Neural progenitor cell (in vitro differentiated cells): Measurements from ENCODE around the gene MYMK. TPM values are rescaled to one million over a fixed set of nuclear protein-coding genes. Genes with fewer than 3 reads are reported as not detected.

ENCODE experiments used
- DNase-seq: peaks from one replicate; pipeline ENCODE4 v3.0.0-alpha.2; 2016; ENCODE audit warnings: low spot score
- H2AFZ ChIP-seq: fragments of 200-600 bp; sonication (generic); replicated peaks from 2 replicates; pipeline ENCODE4 v1.6.1; 2016; ENCODE audit warnings: antibody characterized with exemption
- H3F3A ChIP-seq: fragments of 200-600 bp; sonication (generic); 2 replicates; pipeline ENCODE4 v1.6.1; 2016; ENCODE audit warnings: antibody characterized with exemption, low read depth
- H3K27ac ChIP-seq: fragments of 200-600 bp; sonication (generic); 2 replicates; pipeline ENCODE4 v1.5.1; 2016; ENCODE audit warnings: mild to moderate bottlenecking
- H3K27me3 ChIP-seq: fragments of 200-600 bp; sonication (generic); 2 replicates; pipeline ENCODE4 v1.6.1; 2016; ENCODE audit warnings: mild to moderate bottlenecking, moderate library complexity
- H3K36me3 ChIP-seq: fragments of 200-600 bp; sonication (generic); 2 replicates; pipeline ENCODE4 v1.5.1; 2016
- H3K4me1 ChIP-seq: fragments of 200-600 bp; sonication (generic); 2 replicates; pipeline ENCODE4 v1.6.1; 2016; ENCODE audit warnings: mixed run types
- H3K4me2 ChIP-seq: fragments of 200-600 bp; sonication (generic); 2 replicates; pipeline ENCODE4 v1.6.1; 2016
- H3K4me3 ChIP-seq: fragments of 200-600 bp; sonication (generic); 2 replicates; pipeline ENCODE4 v1.5.1; 2016
- H3K79me2 ChIP-seq: fragments of 200-600 bp; sonication (generic); 2 replicates; pipeline ENCODE4 v1.6.1; 2016; ENCODE audit warnings: low read depth
- H3K9ac ChIP-seq: fragments of 200-600 bp; sonication (generic); 2 replicates; pipeline ENCODE4 v1.6.1; 2016
- H3K9me3 ChIP-seq: fragments of 200-600 bp; sonication (generic); 2 replicates; pipeline ENCODE4 v1.5.1; 2016; ENCODE audit warnings: low read depth
- H4K20me1 ChIP-seq: fragments of 200-600 bp; sonication (generic); 2 replicates; pipeline ENCODE4 v1.6.1; 2016; ENCODE audit warnings: low read depth
- H3K27ac Mint-ChIP-seq: 3 replicates; pipeline ENCODE4 v1.8.0; 2021; ENCODE audit warnings: mixed read lengths
- H3K27me3 Mint-ChIP-seq: 2 replicates; pipeline ENCODE4 v1.8.0; 2022; ENCODE audit warnings: low read depth, mild to moderate bottlenecking, inconsistent platforms, moderate library complexity, mixed read lengths; ENCODE audit not compliant: insufficient read depth
- H3K36me3 Mint-ChIP-seq: 3 replicates; pipeline ENCODE4 v1.8.0; 2021; ENCODE audit warnings: mixed read lengths
- H3K4me1 Mint-ChIP-seq: 3 replicates; pipeline ENCODE4 v1.8.0; 2021; ENCODE audit warnings: mixed read lengths
- H3K4me3 Mint-ChIP-seq: 3 replicates; pipeline ENCODE4 v1.8.0; 2021; ENCODE audit warnings: mild to moderate bottlenecking, moderate library complexity, mixed read lengths
- H3K9me3 Mint-ChIP-seq: 3 replicates; pipeline ENCODE4 v1.8.0; 2020; ENCODE audit warnings: mixed read lengths
- CTCF ChIP-seq: fragments of 200-600 bp; sonication (generic); IDR thresholded peaks from 2 replicates; pipeline ENCODE4 v1.5.1; 2017; ENCODE audit warnings: antibody characterized with exemption, mild to moderate bottlenecking
- EZH2 ChIP-seq: fragments of 200-600 bp; sonication (generic); IDR thresholded peaks from 2 replicates; pipeline ENCODE4 v1.6.1; 2017; ENCODE audit warnings: antibody characterized with exemption, mild to moderate bottlenecking, moderate library complexity
- EZH2phosphoT487 ChIP-seq: fragments of 200-600 bp; sonication (generic); IDR thresholded peaks from 2 replicates; pipeline ENCODE4 v1.6.1; 2017; ENCODE audit warnings: antibody characterized with exemption
- total RNA-seq: library from RNA; depleted of rRNA; stranded (reverse); fragments of >200 nt; gene quantifications from 2 replicates; pipeline ENCODE4 v1.2.3, GENCODE V29; 2015; ENCODE audit warnings: low replicate concordance

MYMK gene
- total RNA-seq, 1 donor from 2014 or later, result not detected

GRCh38 chr9:133507246-133507965 lies 17.4 kb downstream of the MYMK start:
- H3K27ac Mint-ChIP-seq, result no peak overlapping the region
- peaks cover 14% of the 10 kb centered on the region for H3K4me1 ChIP-seq
- no peaks in the 10 kb centered on the region for H4K20me1 ChIP-seq
- peaks cover 9% of the 10 kb centered on the region for H3K9me3 Mint-ChIP-seq
- peaks cover 8% of the 10 kb centered on the region for H3K27me3 Mint-ChIP-seq
- no peaks in the 10 kb centered on the region for H3K79me2 ChIP-seq
- H3K4me2 ChIP-seq, result no peak overlapping the region
- H3K4me3 Mint-ChIP-seq, result no peak overlapping the region
- no peak overlapping the region for H3K27ac ChIP-seq
- peaks cover 2% of the 10 kb centered on the region for H3K9me3 ChIP-seq
- no peaks in the 10 kb centered on the region for H3K36me3 Mint-ChIP-seq
- H3K4me1 Mint-ChIP-seq, result peaks cover 18% of the 10 kb centered on the region
- H3F3A ChIP-seq, result peaks cover 31% of the 10 kb centered on the region
- H3K4me3 ChIP-seq, result no peak overlapping the region
- H3K27me3 ChIP-seq, result no peaks in the 10 kb centered on the region
- no peak for DNase-seq
- TF ChIP-seq CTCF (no peak), EZH2 (no peak), EZH2phosphoT487 (no peak)
- no peak overlapping the region for H2AFZ ChIP-seq
- no peak overlapping the region for H3K9ac ChIP-seq
- H3K36me3 ChIP-seq, result no peaks in the 10 kb centered on the region

DNA sequence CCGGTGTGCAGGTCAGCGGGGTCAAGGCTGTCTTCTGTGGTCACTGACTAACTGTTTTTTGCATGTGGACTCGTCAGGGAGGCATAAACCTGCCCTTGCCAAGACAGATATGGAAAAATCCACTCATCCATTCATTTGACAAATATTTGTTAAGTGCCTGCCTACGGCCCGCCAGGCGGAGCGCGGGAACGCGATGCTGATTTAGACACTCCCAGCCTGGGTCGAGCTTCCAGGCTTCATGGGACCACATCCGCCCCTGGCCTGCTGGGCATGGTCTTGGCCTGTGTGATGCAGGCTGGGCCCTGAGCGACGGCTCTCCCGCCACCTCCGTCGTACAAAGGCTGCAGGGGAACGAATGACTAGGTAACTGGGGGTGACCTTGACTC lies 18.1 kb downstream of the MYMK start:
- H4K20me1 ChIP-seq, result no peaks in the 10 kb centered on the region
- Mint-ChIP-seq H3K36me3 (no peaks in the 10 kb centered on the region), H3K27me3 (peaks cover 8% of the 10 kb centered on the region), H3K4me3 (no peak overlapping the region), H3K27ac (no peak overlapping the region), H3K9me3 (peaks cover 14% of the 10 kb centered on the region), H3K4me1 (peaks cover 18% of the 10 kb centered on the region)
- H3K4me1 ChIP-seq, result peaks cover 14% of the 10 kb centered on the region
- H3K4me3 ChIP-seq, result no peak overlapping the region
- H3K9me3 ChIP-seq, result peaks cover 10% of the 10 kb centered on the region
- H3K79me2 ChIP-seq, result no peaks in the 10 kb centered on the region
- H3K4me2 ChIP-seq, result no peak overlapping the region
- no peaks in the 10 kb centered on the region for H3K36me3 ChIP-seq
- peaks cover 24% of the 10 kb centered on the region for H3F3A ChIP-seq
- H2AFZ ChIP-seq, result no peak overlapping the region
- no peak for DNase-seq
- no peak overlapping the region for H3K27ac ChIP-seq
- no peak for TF ChIP-seq CTCF
- TF ChIP-seq EZH2phosphoT487, result no peak
- TF ChIP-seq EZH2, result no peak
- no peak overlapping the region for H3K9ac ChIP-seq
- H3K27me3 ChIP-seq, result peaks cover 4% of the 10 kb centered on the region

DNA sequence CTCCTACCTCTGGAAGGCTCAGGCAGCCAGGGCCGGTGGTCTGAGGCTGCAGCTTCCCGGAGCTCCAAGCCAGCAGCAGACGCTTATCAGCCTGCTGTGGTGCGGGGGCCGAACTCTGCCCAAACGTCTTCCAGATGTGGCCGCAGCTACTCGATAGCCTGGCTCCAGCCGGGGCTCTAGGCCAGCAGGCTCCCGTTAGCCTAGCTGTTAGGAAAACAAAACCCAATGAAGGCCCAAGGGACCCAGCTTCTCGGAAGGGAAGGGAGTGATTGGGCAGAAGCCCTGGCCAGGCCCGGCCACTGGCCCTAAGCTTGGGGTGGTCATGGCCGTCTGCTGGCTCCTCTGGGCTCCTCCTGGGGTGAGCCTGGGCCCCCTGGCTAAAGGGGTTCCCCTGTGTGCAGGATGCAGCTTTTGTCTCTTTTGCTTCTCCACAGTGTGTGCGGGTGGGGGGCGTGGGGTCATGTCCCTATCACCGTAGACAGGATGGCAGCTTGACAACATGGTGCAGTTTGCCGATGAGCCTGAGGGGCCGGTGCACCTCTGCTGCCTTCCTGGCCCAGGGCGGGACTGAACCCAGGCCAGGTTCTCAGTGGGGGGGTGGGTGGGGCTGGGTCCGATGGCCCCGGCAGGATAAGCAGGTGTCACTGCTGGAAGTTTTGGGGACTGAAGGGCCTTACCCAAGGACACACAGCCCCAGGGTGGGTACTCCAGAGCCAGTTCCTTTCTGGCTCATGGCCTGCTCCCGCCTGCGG lies 18.7 kb downstream of the MYMK start:
- H3K4me2 ChIP-seq, result no peak overlapping the region
- TF ChIP-seq EZH2, result no peak
- no peak for TF ChIP-seq EZH2phosphoT487
- no peak for TF ChIP-seq CTCF
- H3K36me3 Mint-ChIP-seq, result no peaks in the 10 kb centered on the region
- no peaks in the 10 kb centered on the region for H3K36me3 ChIP-seq
- no peak for DNase-seq
- H3K27me3 Mint-ChIP-seq, result peaks cover 8% of the 10 kb centered on the region
- H3K27ac Mint-ChIP-seq, result no peak overlapping the region
- no peaks in the 10 kb centered on the region for H3K79me2 ChIP-seq
- peaks cover 20% of the 10 kb centered on the region for H3K9me3 Mint-ChIP-seq
- H3K4me1 ChIP-seq, result peaks cover 14% of the 10 kb centered on the region
- H2AFZ ChIP-seq, result no peak overlapping the region
- no peak overlapping the region for H3K9ac ChIP-seq
- H3K4me1 Mint-ChIP-seq, result peaks cover 18% of the 10 kb centered on the region
- H3K4me3 Mint-ChIP-seq, result no peak overlapping the region
- peaks cover 4% of the 10 kb centered on the region for H3K27me3 ChIP-seq
- no peak overlapping the region for H3K4me3 ChIP-seq
- no peaks in the 10 kb centered on the region for H4K20me1 ChIP-seq
- H3F3A ChIP-seq, result peaks cover 20% of the 10 kb centered on the region
- H3K27ac ChIP-seq, result no peak overlapping the region
- peaks cover 11% of the 10 kb centered on the region for H3K9me3 ChIP-seq
